HL-60 (cell line): ENCODE data around the gene GRAMD2B.
"Not testable (repeated sequence)": the region's sequence is repeated elsewhere in the genome, so short reads cannot be mapped to it uniquely, and the experiment has no call there.

ENCODE experiments used
- DNase-seq, 2 experiments: peaks; one replicate each; pipeline ENCODE4 v3.0.0-alpha.2; 2010 to 2020; ENCODE audit warnings: low read depth in 1 of 2, low spot score in 1 of 2
- H3K27ac ChIP-seq: fragments of 250-450 bp; sonication (Bioruptor Pico); replicated peaks from 2 replicates; pipeline ENCODE4 v1.5.1; 2020; ENCODE audit warnings: mild to moderate bottlenecking, moderate library complexity
- H3K27me3 ChIP-seq: fragments of 250-450 bp; sonication (Bioruptor Pico); 2 replicates; pipeline ENCODE4 v1.5.1; 2021; ENCODE audit warnings: mild to moderate bottlenecking, moderate library complexity; ENCODE audit not compliant: insufficient read depth, poor library complexity, severe bottlenecking
- H3K4me3 ChIP-seq: replicated peaks from 2 replicates; pipeline ENCODE4 v1.5.1; 2011; ENCODE audit warnings: mild to moderate bottlenecking, control low read depth, low read length; ENCODE audit not compliant: insufficient read depth
- CTCF ChIP-seq: IDR thresholded peaks from one replicate; pipeline ENCODE4 v1.5.1; 2011; ENCODE audit warnings: low read length, control low read depth, inconsistent platforms; ENCODE audit not compliant: insufficient read depth
- GABPA ChIP-seq: IDR thresholded peaks from 2 replicates; pipeline ENCODE4 v1.6.1; 2012; ENCODE audit warnings: low read depth
- POLR2AphosphoS5 ChIP-seq: IDR thresholded peaks from 2 replicates; pipeline ENCODE4 v1.6.1; 2012; ENCODE audit warnings: low read depth
- SPI1 ChIP-seq: IDR thresholded peaks from 2 replicates; pipeline ENCODE4 v1.6.1; 2012; ENCODE audit warnings: low read depth, mild to moderate bottlenecking, borderline replicate concordance
- TF ChIP-seq, protein P1 (sequence below): IDR thresholded peaks from 2 replicates; pipeline ENCODE4 v1.6.1; 2012; ENCODE audit warnings: low read depth; ENCODE audit not compliant: insufficient replicate concordance

The GRAMD2B gene

GRCh38 chr5:126438267-126438666, 15.1 kb downstream of the GRAMD2B start:
- TF ChIP-seq SPI1, result no peak
- TF ChIP-seq GABPA, result no peak
- TF ChIP-seq, protein P1, sequence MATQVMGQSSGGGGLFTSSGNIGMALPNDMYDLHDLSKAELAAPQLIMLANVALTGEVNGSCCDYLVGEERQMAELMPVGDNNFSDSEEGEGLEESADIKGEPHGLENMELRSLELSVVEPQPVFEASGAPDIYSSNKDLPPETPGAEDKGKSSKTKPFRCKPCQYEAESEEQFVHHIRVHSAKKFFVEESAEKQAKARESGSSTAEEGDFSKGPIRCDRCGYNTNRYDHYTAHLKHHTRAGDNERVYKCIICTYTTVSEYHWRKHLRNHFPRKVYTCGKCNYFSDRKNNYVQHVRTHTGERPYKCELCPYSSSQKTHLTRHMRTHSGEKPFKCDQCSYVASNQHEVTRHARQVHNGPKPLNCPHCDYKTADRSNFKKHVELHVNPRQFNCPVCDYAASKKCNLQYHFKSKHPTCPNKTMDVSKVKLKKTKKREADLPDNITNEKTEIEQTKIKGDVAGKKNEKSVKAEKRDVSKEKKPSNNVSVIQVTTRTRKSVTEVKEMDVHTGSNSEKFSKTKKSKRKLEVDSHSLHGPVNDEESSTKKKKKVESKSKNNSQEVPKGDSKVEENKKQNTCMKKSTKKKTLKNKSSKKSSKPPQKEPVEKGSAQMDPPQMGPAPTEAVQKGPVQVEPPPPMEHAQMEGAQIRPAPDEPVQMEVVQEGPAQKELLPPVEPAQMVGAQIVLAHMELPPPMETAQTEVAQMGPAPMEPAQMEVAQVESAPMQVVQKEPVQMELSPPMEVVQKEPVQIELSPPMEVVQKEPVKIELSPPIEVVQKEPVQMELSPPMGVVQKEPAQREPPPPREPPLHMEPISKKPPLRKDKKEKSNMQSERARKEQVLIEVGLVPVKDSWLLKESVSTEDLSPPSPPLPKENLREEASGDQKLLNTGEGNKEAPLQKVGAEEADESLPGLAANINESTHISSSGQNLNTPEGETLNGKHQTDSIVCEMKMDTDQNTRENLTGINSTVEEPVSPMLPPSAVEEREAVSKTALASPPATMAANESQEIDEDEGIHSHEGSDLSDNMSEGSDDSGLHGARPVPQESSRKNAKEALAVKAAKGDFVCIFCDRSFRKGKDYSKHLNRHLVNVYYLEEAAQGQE, result no peak
- TF ChIP-seq POLR2AphosphoS5, result no peak
- Histone ChIP-seq H3K27ac (no peak overlapping the region), H3K27me3 (no peaks in the 10 kb centered on the region), H3K4me3 (no peak overlapping the region)
- no peak for DNase-seq

- Histone ChIP-seq H3K27ac (no peak overlapping the region), H3K4me3 (no peak overlapping the region), H3K27me3 (no peaks in the 10 kb centered on the region)
- no peak for DNase-seq
- TF ChIP-seq CTCF, result no peak
Measured at GRCh38 chr5:126438868-126439267, 15.7 kb downstream of the GRAMD2B start.

- not testable (repeated sequence) for DNase-seq, H3K27me3 ChIP-seq, H3K27ac ChIP-seq, H3K4me3 ChIP-seq
Measured at GRCh38 chr5:126439724-126440123, 16.5 kb downstream of the GRAMD2B start.

DNA sequence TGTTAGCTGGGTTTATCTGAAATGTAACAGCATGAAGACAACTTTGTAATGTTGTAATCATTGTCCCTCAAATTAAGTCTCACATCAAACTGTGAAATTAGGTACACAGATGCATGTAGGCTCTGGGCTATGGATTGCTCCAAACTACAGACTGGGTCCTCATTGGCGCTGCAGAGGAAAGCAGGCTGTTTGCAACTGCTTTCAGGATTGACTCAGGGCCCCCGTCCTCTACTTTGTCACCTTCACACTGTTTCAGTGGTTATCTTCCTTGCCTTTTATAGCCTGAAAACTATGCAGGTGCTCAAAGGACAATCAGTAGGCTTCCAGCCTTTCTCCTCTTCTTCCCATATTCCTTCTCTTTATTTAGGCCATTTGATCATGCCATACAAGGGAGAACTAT, 18.0 kb downstream of the GRAMD2B start:
- DNase-seq, result no peak
- H3K27me3 ChIP-seq, result no peaks in the 10 kb centered on the region
- no peak overlapping the region for H3K4me3 ChIP-seq
- H3K27ac ChIP-seq, result no peak overlapping the region
- TF ChIP-seq POLR2AphosphoS5 (no peak), CTCF (no peak), GABPA (no peak), SPI1 (no peak)
- TF ChIP-seq, protein P1, result no peak

GRCh38 chr5:126443374-126443851, 20.2 kb downstream of the GRAMD2B start:
- no peak overlapping the region for H3K27ac ChIP-seq
- no peak for DNase-seq
- H3K4me3 ChIP-seq, result no peak overlapping the region
- no peaks in the 10 kb centered on the region for H3K27me3 ChIP-seq
- TF ChIP-seq GABPA, result no peak
- no peak for TF ChIP-seq CTCF
- TF ChIP-seq, protein P1, result no peak
- no peak for TF ChIP-seq SPI1
- TF ChIP-seq POLR2AphosphoS5, result no peak
